ENCODE data around the gene ONECUT1. TPM values are rescaled to one million over a fixed set of nuclear protein-coding genes. Genes with fewer than 3 reads are reported as not detected.

ONECUT1 gene
- total RNA-seq, 1 donor from 2014 or later, result not detected

GRCh38 chr15:52760562-52760961, 29.6 kb downstream of the ONECUT1 start:
- H3K9ac ChIP-seq (ENCODE audit: low read depth in 1 of 3, low read length in 3 of 3), result no peak overlapping the region
- H3K4me3 ChIP-seq (ENCODE audit: low read length in 3 of 3), result no peak overlapping the region
- H3K27me3 ChIP-seq (ENCODE audit: control insufficient read depth in 3 of 3, insufficient read depth in 3 of 3, low read length in 3 of 3), result peaks cover 6 to 8% (median 7%) of the 10 kb centered on the region in 3 donors
- H3K9me3 ChIP-seq (ENCODE audit: control insufficient read depth in 3 of 3, low read length in 3 of 3), result no peaks in the 10 kb centered on the region
- no peaks in the 10 kb centered on the region for H3K36me3 ChIP-seq (ENCODE audit: control insufficient read depth in 3 of 3, insufficient read depth in 3 of 3, low read length in 3 of 3)
- H3K4me1 ChIP-seq (ENCODE audit: control insufficient read depth in 3 of 3, insufficient read depth in 3 of 3, low read length in 3 of 3), result no peaks in the 10 kb centered on the region
- H3K27ac ChIP-seq (ENCODE audit: low read depth, low read length), result no peak overlapping the region

- Histone ChIP-seq H3K4me3 (ENCODE audit: low read length in 3 of 3) (no peak overlapping the region), H3K9ac (ENCODE audit: low read depth in 1 of 3, low read length in 3 of 3) (no peak overlapping the region), H3K9me3 (ENCODE audit: control insufficient read depth in 3 of 3, low read length in 3 of 3) (no peaks in the 10 kb centered on the region), H3K36me3 (ENCODE audit: control insufficient read depth in 3 of 3, insufficient read depth in 3 of 3, low read length in 3 of 3) (no peaks in the 10 kb centered on the region), H3K27me3 (ENCODE audit: control insufficient read depth in 3 of 3, insufficient read depth in 3 of 3, low read length in 3 of 3) (peaks cover 6 to 8% (median 7%) of the 10 kb centered on the region in 3 donors), H3K27ac (ENCODE audit: low read depth, low read length) (no peak overlapping the region), H3K4me1 (ENCODE audit: control insufficient read depth in 3 of 3, insufficient read depth in 3 of 3, low read length in 3 of 3) (no peaks in the 10 kb centered on the region)
Measured at GRCh38 chr15:52759969-52760368, 30.2 kb downstream of the ONECUT1 start.

- peaks cover 6 to 7% (median 6%) of the 10 kb centered on the region in 3 donors for H3K27me3 ChIP-seq (ENCODE audit: control insufficient read depth in 3 of 3, insufficient read depth in 3 of 3, low read length in 3 of 3)
Measured at GRCh38 chr15:52757496-52757895, 32.6 kb downstream of the ONECUT1 start.

GRCh38 chr15:52751522-52751921, 38.6 kb downstream of the ONECUT1 start:
- Histone ChIP-seq H3K36me3 (ENCODE audit: control insufficient read depth in 3 of 3, insufficient read depth in 3 of 3, low read length in 3 of 3) (no peaks in the 10 kb centered on the region), H3K27me3 (ENCODE audit: control insufficient read depth in 3 of 3, insufficient read depth in 3 of 3, low read length in 3 of 3) (peaks cover 12 to 22% (median 14%) of the 10 kb centered on the region in 3 donors), H3K9me3 (ENCODE audit: control insufficient read depth in 3 of 3, low read length in 3 of 3) (no peaks in the 10 kb centered on the region)

More at GRCh38 chr15:52757496-52757895, 32.6 kb downstream of the ONECUT1 start:
- no peak overlapping the region for H3K27ac ChIP-seq (ENCODE audit: low read depth, low read length)
- no peak overlapping the region for H3K4me3 ChIP-seq (ENCODE audit: low read length in 3 of 3)
- H3K9ac ChIP-seq (ENCODE audit: low read depth in 1 of 3, low read length in 3 of 3), result no peak overlapping the region
- H3K9me3 ChIP-seq (ENCODE audit: control insufficient read depth in 3 of 3, low read length in 3 of 3), result no peaks in the 10 kb centered on the region
- H3K36me3 ChIP-seq (ENCODE audit: control insufficient read depth in 3 of 3, insufficient read depth in 3 of 3, low read length in 3 of 3), result no peaks in the 10 kb centered on the region
- no peaks in the 10 kb centered on the region for H3K4me1 ChIP-seq (ENCODE audit: control insufficient read depth in 3 of 3, insufficient read depth in 3 of 3, low read length in 3 of 3)

GRCh38 chr15:52749258-52749657, 40.9 kb downstream of the ONECUT1 start:
- Histone ChIP-seq H3K9ac (ENCODE audit: low read depth in 1 of 3, low read length in 3 of 3) (no peak overlapping the region), H3K27me3 (ENCODE audit: control insufficient read depth in 3 of 3, insufficient read depth in 3 of 3, low read length in 3 of 3) (peaks cover 12 to 22% (median 13%) of the 10 kb centered on the region in 3 donors), H3K4me3 (ENCODE audit: low read length in 3 of 3) (no peak overlapping the region)

More at GRCh38 chr15:52751522-52751921, 38.6 kb downstream of the ONECUT1 start:
- no peak overlapping the region for H3K9ac ChIP-seq (ENCODE audit: low read depth in 1 of 3, low read length in 3 of 3)
- no peak overlapping the region for H3K27ac ChIP-seq (ENCODE audit: low read depth, low read length)
- no peak overlapping the region for H3K4me3 ChIP-seq (ENCODE audit: low read length in 3 of 3)
- no peaks in the 10 kb centered on the region for H3K4me1 ChIP-seq (ENCODE audit: control insufficient read depth in 3 of 3, insufficient read depth in 3 of 3, low read length in 3 of 3)

GRCh38 chr15:52746162-52746757, 43.9 kb downstream of the ONECUT1 start:
- Histone ChIP-seq H3K9ac (ENCODE audit: low read depth in 1 of 3, low read length in 3 of 3) (no peak overlapping the region), H3K4me1 (ENCODE audit: control insufficient read depth in 3 of 3, insufficient read depth in 3 of 3, low read length in 3 of 3) (no peaks in the 10 kb centered on the region), H3K4me3 (ENCODE audit: low read length in 3 of 3) (no peak overlapping the region), H3K27me3 (ENCODE audit: control insufficient read depth in 3 of 3, insufficient read depth in 3 of 3, low read length in 3 of 3) (peaks cover 8 to 15% (median 8%) of the 10 kb centered on the region in 3 donors), H3K27ac (ENCODE audit: low read depth, low read length) (no peak overlapping the region), H3K9me3 (ENCODE audit: control insufficient read depth in 3 of 3, low read length in 3 of 3) (no peaks in the 10 kb centered on the region), H3K36me3 (ENCODE audit: control insufficient read depth in 3 of 3, insufficient read depth in 3 of 3, low read length in 3 of 3) (no peaks in the 10 kb centered on the region)

More at GRCh38 chr15:52749258-52749657, 40.9 kb downstream of the ONECUT1 start:
- H3K9me3 ChIP-seq (ENCODE audit: control insufficient read depth in 3 of 3, low read length in 3 of 3), result no peaks in the 10 kb centered on the region
- H3K4me1 ChIP-seq (ENCODE audit: control insufficient read depth in 3 of 3, insufficient read depth in 3 of 3, low read length in 3 of 3), result no peaks in the 10 kb centered on the region
- H3K27ac ChIP-seq (ENCODE audit: low read depth, low read length), result no peak overlapping the region
- H3K36me3 ChIP-seq (ENCODE audit: control insufficient read depth in 3 of 3, insufficient read depth in 3 of 3, low read length in 3 of 3), result no peaks in the 10 kb centered on the region

- Histone ChIP-seq H3K36me3 (ENCODE audit: control insufficient read depth in 3 of 3, insufficient read depth in 3 of 3, low read length in 3 of 3) (no peaks in the 10 kb centered on the region), H3K27ac (ENCODE audit: low read depth, low read length) (no peak overlapping the region), H3K27me3 (ENCODE audit: control insufficient read depth in 3 of 3, insufficient read depth in 3 of 3, low read length in 3 of 3) (peaks cover 5 to 8% (median 5%) of the 10 kb centered on the region in 3 donors), H3K4me3 (ENCODE audit: low read length in 3 of 3) (no peak overlapping the region), H3K9me3 (ENCODE audit: control insufficient read depth in 3 of 3, low read length in 3 of 3) (no peaks in the 10 kb centered on the region), H3K4me1 (ENCODE audit: control insufficient read depth in 3 of 3, insufficient read depth in 3 of 3, low read length in 3 of 3) (no peaks in the 10 kb centered on the region), H3K9ac (ENCODE audit: low read depth in 1 of 3, low read length in 3 of 3) (no peak overlapping the region)
Measured at GRCh38 chr15:52745326-52746161, 44.6 kb downstream of the ONECUT1 start.

- Histone ChIP-seq H3K27me3 (ENCODE audit: control insufficient read depth in 3 of 3, insufficient read depth in 3 of 3, low read length in 3 of 3) (no peaks in the 10 kb centered on the region), H3K9ac (ENCODE audit: low read depth in 1 of 3, low read length in 3 of 3) (no peak overlapping the region), H3K36me3 (ENCODE audit: control insufficient read depth in 3 of 3, insufficient read depth in 3 of 3, low read length in 3 of 3) (no peaks in the 10 kb centered on the region), H3K9me3 (ENCODE audit: control insufficient read depth in 3 of 3, low read length in 3 of 3) (no peaks in the 10 kb centered on the region), H3K4me3 (ENCODE audit: low read length in 3 of 3) (no peak overlapping the region), H3K27ac (ENCODE audit: low read depth, low read length) (no peak overlapping the region), H3K4me1 (ENCODE audit: control insufficient read depth in 3 of 3, insufficient read depth in 3 of 3, low read length in 3 of 3) (peaks cover 6 to 14% (median 11%) of the 10 kb centered on the region in 3 donors)
Measured at GRCh38 chr15:52738311-52738710, 51.8 kb downstream of the ONECUT1 start.

- no peaks in the 10 kb centered on the region for H3K36me3 ChIP-seq (ENCODE audit: control insufficient read depth in 3 of 3, insufficient read depth in 3 of 3, low read length in 3 of 3)
- no peaks in the 10 kb centered on the region for H3K9me3 ChIP-seq (ENCODE audit: control insufficient read depth in 3 of 3, low read length in 3 of 3)
- H3K27ac ChIP-seq (ENCODE audit: low read depth, low read length), result no peak overlapping the region
- H3K4me1 ChIP-seq (ENCODE audit: control insufficient read depth in 3 of 3, insufficient read depth in 3 of 3, low read length in 3 of 3), result peaks cover 11 to 18% (median 15%) of the 10 kb centered on the region in 3 donors
- no peak overlapping the region for H3K4me3 ChIP-seq (ENCODE audit: low read length in 3 of 3)
- H3K27me3 ChIP-seq (ENCODE audit: control insufficient read depth in 3 of 3, insufficient read depth in 3 of 3, low read length in 3 of 3), result no peaks in the 10 kb centered on the region
- no peak overlapping the region for H3K9ac ChIP-seq (ENCODE audit: low read depth in 1 of 3, low read length in 3 of 3)
Measured at GRCh38 chr15:52737720-52738119, 52.4 kb downstream of the ONECUT1 start.

All from skeletal muscle tissue (tissue), 4 donors.